ENCODE data around the gene PTPRM.
A peak's percentile ranks its signal among the peaks of the same experiment; 100 is the strongest.

PTPRM gene

GRCh38 chr18:8286303-8286702, 719.2 kb downstream of the PTPRM start:
- TF ChIP-seq, protein P1, sequence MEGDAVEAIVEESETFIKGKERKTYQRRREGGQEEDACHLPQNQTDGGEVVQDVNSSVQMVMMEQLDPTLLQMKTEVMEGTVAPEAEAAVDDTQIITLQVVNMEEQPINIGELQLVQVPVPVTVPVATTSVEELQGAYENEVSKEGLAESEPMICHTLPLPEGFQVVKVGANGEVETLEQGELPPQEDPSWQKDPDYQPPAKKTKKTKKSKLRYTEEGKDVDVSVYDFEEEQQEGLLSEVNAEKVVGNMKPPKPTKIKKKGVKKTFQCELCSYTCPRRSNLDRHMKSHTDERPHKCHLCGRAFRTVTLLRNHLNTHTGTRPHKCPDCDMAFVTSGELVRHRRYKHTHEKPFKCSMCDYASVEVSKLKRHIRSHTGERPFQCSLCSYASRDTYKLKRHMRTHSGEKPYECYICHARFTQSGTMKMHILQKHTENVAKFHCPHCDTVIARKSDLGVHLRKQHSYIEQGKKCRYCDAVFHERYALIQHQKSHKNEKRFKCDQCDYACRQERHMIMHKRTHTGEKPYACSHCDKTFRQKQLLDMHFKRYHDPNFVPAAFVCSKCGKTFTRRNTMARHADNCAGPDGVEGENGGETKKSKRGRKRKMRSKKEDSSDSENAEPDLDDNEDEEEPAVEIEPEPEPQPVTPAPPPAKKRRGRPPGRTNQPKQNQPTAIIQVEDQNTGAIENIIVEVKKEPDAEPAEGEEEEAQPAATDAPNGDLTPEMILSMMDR (conservative IDR thresholded peaks at IDR 0.05; ENCODE audit: low read depth, low read length) = no peak
- H3K4me3 ChIP-seq (ENCODE audit: low read length) = no peak overlapping the region
- DNase-seq (ENCODE audit: low read depth) = peak; percentile 40

DNA sequence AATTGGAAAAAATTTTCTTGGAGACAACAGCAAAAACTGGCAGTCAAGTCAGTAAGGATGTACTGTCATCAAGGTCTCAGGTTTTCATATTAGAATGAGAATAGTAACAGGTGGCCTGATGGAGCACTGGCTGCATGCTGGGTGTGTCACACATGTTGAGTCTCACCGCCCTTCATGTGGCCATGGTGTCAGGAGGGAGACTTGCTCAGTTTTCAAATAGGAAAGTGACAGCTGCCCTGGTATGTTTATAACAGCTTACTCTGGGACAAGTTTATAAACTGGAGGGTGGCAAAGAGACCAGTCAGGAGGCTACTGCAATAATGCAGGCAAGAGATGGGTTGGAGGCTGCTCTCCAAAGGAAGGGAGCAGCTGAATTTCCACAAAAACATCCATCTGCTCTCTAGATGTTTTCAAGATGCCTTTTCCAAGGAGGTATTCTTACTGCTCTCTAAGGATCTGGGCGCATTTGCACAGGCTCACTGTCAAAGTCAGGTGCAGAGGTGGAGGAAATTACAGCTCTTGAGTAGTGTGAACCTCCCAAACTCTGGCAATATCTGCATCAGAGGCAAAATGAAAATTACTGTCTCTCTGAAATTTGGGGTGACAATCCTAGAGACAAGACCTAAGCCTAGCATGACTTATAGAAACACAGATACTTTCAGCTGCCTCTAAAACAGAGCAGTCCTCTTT, 720.2 kb downstream of the PTPRM start:
- DNase-seq (ENCODE audit: low read depth) = no peak

GRCh38 chr18:8288472-8289195, 721.5 kb downstream of the PTPRM start:
- TF ChIP-seq, protein P1 (conservative IDR thresholded peaks at IDR 0.05; ENCODE audit: low read depth, low read length) = no peak
- no peak for DNase-seq (ENCODE audit: low read depth)
- H3K4me3 ChIP-seq (ENCODE audit: low read length) = no peak overlapping the region

More for the DNA sequence above, 720.2 kb downstream of the PTPRM start:
- TF ChIP-seq, protein P1 (conservative IDR thresholded peaks at IDR 0.05; ENCODE audit: low read depth, low read length) = no peak
- H3K4me3 ChIP-seq (ENCODE audit: low read length) = no peak overlapping the region

- DNase-seq (ENCODE audit: low read depth) = no peak
- TF ChIP-seq, protein P1 (conservative IDR thresholded peaks at IDR 0.05; ENCODE audit: low read depth, low read length) = no peak
- H3K4me3 ChIP-seq (ENCODE audit: low read length) = no peak overlapping the region
Measured at GRCh38 chr18:8290435-8290834, 723.3 kb downstream of the PTPRM start.

GRCh38 chr18:8290913-8291312, 723.8 kb downstream of the PTPRM start:
- DNase-seq (ENCODE audit: low read depth) = no peak
- TF ChIP-seq, protein P1 (conservative IDR thresholded peaks at IDR 0.05; ENCODE audit: low read depth, low read length) = no peak
- H3K4me3 ChIP-seq (ENCODE audit: low read length) = no peak overlapping the region

- H3K4me3 ChIP-seq (ENCODE audit: low read length) = no peak overlapping the region
- DNase-seq (ENCODE audit: low read depth) = no peak
- TF ChIP-seq, protein P1 (conservative IDR thresholded peaks at IDR 0.05; ENCODE audit: low read depth, low read length) = no peak
Measured at GRCh38 chr18:8293184-8293583, 726.1 kb downstream of the PTPRM start.
